ENCODE results near the gene JAZF1. TPM values are rescaled to one million over a fixed set of nuclear protein-coding genes. Genes with fewer than 3 reads are reported as not detected.
"Not testable (repeated sequence)": the region's sequence is repeated elsewhere in the genome, so short reads cannot be mapped to it uniquely, and the experiment has no call there.

JAZF1 gene
- total RNA-seq, 1 donor from 2014 or later = 23.2 TPM

GRCh38 chr7:28037220-28038010 is 143.2 kb downstream of the JAZF1 start:
- DNase-seq (no peak), ATAC-seq (peak; percentile 73)
- intact Hi-C loops (cut with micrococcal nuclease) = no loop called here

- ATAC-seq (peak; percentile 29), DNase-seq (no peak)
- intact Hi-C loops (cut with micrococcal nuclease) = no loop called here
Observed at GRCh38 chr7:28036696-28037095, 143.9 kb downstream of the JAZF1 start.

- ATAC-seq = peak; percentile 35
- DNase-seq = no peak
- intact Hi-C loops (cut with micrococcal nuclease) = no loop called here
Observed at GRCh38 chr7:28033386-28033785, 147.2 kb downstream of the JAZF1 start.

- no peak for DNase-seq
- no peak for ATAC-seq
- intact Hi-C loops (cut with micrococcal nuclease) = no loop called here
Observed at GRCh38 chr7:28032738-28033380, 147.7 kb downstream of the JAZF1 start.

- DNase-seq (no peak), ATAC-seq (no peak)
- intact Hi-C loops (cut with micrococcal nuclease) = no loop called here
Observed at GRCh38 chr7:28029051-28029450, 151.5 kb downstream of the JAZF1 start.

GRCh38 chr7:28028471-28028870 is 152.1 kb downstream of the JAZF1 start:
- DNase-seq = no peak
- ATAC-seq = no peak
- intact Hi-C loops (cut with micrococcal nuclease) = no loop called here

GRCh38 chr7:28026237-28026636 is 154.4 kb downstream of the JAZF1 start:
- ATAC-seq (no peak), DNase-seq (no peak)
- intact Hi-C loops (cut with micrococcal nuclease) = no loop called here

GRCh38 chr7:28024786-28025334 is 155.7 kb downstream of the JAZF1 start:
- intact Hi-C loops (cut with micrococcal nuclease) = no loop called here
- ATAC-seq (peak; percentile 36), DNase-seq (no peak)

GRCh38 chr7:28020302-28020940 is 160.2 kb downstream of the JAZF1 start:
- intact Hi-C loops (cut with micrococcal nuclease) = no loop called here
- ATAC-seq (peak; percentile 76), DNase-seq (peak; percentile 60)

- intact Hi-C loops (cut with micrococcal nuclease) = no loop called here
- ATAC-seq (no peak), DNase-seq (no peak)
Observed at GRCh38 chr7:28018856-28019465, 161.6 kb downstream of the JAZF1 start.

- intact Hi-C loops (cut with micrococcal nuclease) = no loop called here
- no peak for DNase-seq
- ATAC-seq = no peak
Observed at GRCh38 chr7:28018446-28018845, 162.1 kb downstream of the JAZF1 start.

GRCh38 chr7:28018020-28018419 is 162.6 kb downstream of the JAZF1 start:
- DNase-seq (no peak), ATAC-seq (no peak)
- intact Hi-C loops (cut with micrococcal nuclease) = no loop called here

GRCh38 chr7:28017372-28017771 is 163.2 kb downstream of the JAZF1 start:
- DNase-seq = no peak
- intact Hi-C loops (cut with micrococcal nuclease) = no loop called here
- ATAC-seq = no peak

GRCh38 chr7:28016297-28016696 is 164.3 kb downstream of the JAZF1 start:
- intact Hi-C loops (cut with micrococcal nuclease) = no loop called here
- DNase-seq (peak; percentile 44), ATAC-seq (peak; percentile 78)

GRCh38 chr7:28015169-28015568 is 165.4 kb downstream of the JAZF1 start:
- ATAC-seq (no peak), DNase-seq (no peak)
- intact Hi-C loops (cut with micrococcal nuclease) = no loop called here

GRCh38 chr7:28014340-28014739 is 166.3 kb downstream of the JAZF1 start:
- DNase-seq; ATAC-seq; intact Hi-C loops (cut with micrococcal nuclease): not testable (repeated sequence)

- DNase-seq (no peak), ATAC-seq (no peak)
- intact Hi-C loops (cut with micrococcal nuclease) = no loop called here
Observed at GRCh38 chr7:28013441-28013840, 167.2 kb downstream of the JAZF1 start.

- intact Hi-C loops (cut with micrococcal nuclease) = no loop called here
Observed at GRCh38 chr7:28013019-28013418, 167.6 kb downstream of the JAZF1 start.

GRCh38 chr7:28008911-28009310 is 171.7 kb downstream of the JAZF1 start:
- intact Hi-C loops (cut with micrococcal nuclease) = no loop called here
- no peak for DNase-seq
- ATAC-seq = no peak

More at GRCh38 chr7:28013019-28013418, 167.6 kb downstream of the JAZF1 start:
- DNase-seq (no peak), ATAC-seq (no peak)

- ATAC-seq = no peak
- DNase-seq = no peak
- intact Hi-C loops (cut with micrococcal nuclease) = no loop called here
Observed at GRCh38 chr7:28008171-28008570, 172.4 kb downstream of the JAZF1 start.
